COLO829 (cell line): ENCODE data around the gene LACRT.

Experiments used
- DNase-seq: peaks from one replicate; pipeline ENCODE4 v3.0.0; 2012; ENCODE audit warnings: low spot score

Gene LACRT

DNA sequence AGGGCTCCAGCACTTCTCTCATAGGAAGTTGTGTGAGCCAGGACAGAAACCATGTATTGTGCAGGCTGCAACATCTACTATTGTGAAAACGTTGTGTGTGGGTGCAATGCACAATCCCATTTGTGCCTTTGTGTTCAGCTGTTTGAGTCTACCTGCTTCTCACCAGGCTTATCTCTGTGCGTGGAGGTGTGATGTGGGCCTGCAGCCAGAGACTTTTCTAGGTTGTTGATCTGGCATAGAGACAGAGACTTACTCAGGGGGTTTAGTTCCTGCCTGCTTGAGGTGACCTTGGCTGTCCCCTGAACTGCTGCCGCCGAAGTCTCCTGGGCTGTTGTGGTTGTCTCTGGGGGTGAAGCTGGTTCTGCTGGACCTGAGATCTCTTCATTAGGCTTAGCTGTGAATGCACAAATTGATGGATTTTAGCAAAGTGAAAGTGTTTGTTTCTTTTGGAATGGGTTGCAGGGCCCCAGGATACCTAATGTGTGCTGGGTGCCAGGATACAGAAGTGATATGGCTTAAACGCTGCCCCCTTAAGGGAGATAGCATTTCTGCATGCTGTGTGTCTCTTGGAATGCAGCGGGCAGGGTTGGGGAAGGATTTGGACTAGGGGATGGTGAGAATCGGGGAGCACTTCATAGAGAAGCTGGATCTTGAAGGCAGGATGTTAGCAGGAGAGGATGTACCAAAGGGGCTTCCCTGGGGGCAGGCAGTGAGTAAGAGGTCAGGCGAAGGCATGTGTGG, 2.5 kb downstream of the LACRT start:
- DNase-seq: no peak

GRCh38 chr12:54631551-54631950, 3.1 kb downstream of the LACRT start:
- no peak for DNase-seq

GRCh38 chr12:54629925-54630324, 4.8 kb downstream of the LACRT start:
- no peak for DNase-seq

DNA sequence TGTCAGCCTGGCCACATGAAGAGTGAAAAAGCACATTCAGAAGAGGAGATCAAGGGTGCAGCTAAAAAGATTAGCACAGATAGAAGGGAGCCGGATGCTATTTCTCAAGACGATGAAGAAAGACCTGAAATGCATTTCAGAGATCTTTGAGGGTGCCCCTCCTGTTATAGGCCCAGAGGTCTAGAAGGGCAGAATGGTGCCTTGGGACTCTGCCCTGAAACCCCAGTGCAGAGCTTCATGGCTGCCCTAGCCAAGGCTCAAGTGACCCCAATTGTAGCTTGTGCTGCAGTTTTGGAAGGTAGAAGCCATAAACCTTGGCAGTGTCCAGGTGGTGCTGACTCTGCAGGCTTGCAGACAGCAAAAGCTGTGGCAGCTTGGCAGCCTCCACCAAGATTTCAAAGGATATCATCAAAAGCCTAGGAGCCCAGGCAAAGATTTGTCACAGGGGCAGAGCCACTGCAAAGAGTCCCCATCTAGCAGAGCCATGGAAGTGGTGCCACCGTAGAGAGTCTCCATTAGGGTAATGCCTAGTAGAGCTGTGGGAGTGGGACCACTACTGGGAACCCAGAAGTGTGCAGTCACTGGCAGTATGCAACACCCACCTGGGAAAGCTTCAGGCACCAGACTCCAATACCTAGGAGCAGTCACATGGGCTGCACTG, 6.4 kb downstream of the LACRT start:
- no peak for DNase-seq

DNA sequence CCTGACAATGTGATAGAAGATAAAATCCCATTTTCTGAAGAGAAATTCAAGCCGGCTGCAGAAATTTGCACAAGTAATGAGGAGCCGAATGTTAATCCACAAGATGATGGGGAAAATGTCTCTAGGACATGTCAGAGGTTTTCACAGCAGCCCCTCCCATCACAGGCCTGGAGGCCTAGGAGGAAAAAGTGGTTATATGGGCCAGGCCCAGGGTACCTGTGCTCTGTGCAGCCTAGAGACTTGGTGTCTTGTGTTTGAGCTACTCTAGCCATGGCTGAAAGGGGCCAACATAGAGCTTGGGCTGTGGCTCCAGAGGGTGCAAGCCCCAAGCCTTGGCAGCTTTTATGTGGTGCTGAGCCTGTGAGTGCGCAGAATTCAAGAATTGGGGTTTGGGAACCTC, 7.4 kb downstream of the LACRT start:
- no peak for DNase-seq

DNA sequence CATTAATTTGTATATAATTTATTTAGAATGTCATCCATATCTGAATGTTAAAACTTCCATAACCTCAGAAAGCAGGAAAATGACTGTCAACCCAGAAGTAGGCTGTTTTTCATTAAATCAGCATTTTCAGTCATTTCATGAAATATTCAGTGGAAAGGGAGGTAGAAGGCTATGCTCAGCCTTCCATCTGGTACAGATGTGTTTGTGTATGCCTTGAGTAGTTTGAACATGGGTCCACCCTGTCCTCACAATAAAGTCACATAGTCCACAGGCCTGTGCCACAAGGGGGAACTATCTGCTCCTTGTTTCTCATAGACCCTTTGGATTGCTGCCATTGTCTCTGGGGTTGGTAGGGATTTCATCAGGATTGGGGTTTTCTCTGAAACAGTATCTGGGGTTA, 9.1 kb downstream of the LACRT start:
- no peak for DNase-seq

DNA sequence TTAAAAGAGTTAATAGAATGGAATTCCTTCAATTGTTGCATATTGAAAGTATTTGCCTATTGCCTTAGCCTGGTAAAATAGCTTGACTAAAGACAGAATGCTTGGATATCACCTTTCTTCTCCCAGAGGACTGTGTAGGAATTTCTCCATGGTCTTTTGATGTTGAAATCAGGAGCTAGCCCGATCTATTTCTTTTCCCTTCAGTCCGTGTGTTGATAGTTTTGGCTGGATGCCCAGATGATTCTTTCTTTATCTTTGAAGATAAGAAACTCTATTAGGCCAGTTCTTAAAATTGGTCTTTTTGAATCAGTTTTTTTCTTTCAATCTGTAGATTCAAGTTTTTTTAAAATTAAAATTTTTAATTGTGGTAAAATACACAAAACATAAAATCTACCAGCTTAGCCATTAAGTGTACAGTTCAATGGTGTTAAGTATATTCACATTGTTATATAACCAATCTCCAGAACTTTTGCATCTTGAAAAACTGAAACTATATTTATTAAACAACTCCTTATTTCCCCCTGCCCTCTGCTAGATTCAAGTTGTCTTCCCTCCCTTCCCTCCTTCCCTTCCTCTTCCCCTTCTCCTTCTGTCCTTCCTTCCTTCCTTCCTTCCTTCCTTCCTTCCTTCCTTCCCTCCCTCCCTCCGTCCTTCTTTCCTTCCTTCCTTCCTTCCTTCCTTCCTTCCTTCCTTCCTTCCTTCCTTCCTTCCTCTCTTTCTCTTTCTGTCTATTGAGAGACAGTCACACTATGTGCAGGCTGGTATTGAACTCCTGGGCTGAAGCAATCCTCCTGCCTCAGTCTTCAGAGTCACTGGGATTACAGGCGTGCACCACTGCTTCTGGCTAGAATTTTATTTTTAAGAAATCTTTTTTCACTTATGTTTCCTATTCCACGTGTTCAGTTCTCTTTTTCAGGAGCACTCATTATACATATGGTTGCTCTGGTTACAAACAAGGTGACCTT, 10.1 kb downstream of the LACRT start:
- no peak for DNase-seq

- DNase-seq: no peak
Measured at GRCh38 chr12:54622463-54623183, 12.1 kb downstream of the LACRT start.

- DNase-seq: no peak
Measured at GRCh38 chr12:54616933-54617680, 17.6 kb downstream of the LACRT start.

- no peak for DNase-seq
Measured at GRCh38 chr12:54612225-54612750, 22.4 kb downstream of the LACRT start.

DNA sequence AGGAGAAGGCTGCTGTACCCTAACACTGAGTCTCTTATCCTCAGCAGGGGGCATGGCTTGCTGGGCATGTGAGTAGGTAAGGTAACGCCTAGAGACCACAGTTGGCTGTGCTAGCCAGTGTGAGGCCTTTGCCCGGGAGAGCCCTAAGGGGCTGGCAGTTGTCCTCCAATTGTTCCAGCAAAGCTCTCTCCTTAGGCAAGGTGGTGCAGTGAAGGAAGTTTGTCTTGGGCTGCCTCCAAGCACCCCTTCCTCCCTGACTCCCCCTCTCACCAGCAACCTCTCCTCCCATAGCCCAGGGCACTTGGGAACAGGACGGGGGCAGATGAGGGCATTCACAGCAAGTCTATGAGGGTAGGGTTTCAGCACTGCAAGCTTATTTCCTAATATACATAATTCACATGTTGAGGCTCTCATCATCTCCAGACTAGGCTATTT, 23.0 kb downstream of the LACRT start:
- no peak for DNase-seq

DNA sequence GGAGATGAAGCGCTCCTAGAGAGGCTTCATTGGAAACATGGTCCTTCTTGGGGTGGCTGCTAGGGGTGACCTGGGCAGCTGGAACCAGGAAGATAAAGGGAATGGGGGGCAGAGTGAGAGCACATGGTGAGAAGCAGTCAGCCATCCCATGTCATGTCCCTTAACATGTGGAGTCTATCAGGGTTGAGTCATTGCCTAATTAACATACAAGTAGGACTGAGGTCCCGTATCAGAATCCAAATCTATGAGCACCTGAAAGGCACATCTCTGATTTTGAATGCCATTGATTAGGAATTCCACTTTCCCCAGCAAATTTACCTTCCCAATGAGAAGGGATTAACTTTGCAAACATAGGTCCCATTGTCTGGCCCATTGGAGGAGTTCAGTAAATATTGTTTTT, 25.9 kb downstream of the LACRT start:
- DNase-seq: no peak

DNA sequence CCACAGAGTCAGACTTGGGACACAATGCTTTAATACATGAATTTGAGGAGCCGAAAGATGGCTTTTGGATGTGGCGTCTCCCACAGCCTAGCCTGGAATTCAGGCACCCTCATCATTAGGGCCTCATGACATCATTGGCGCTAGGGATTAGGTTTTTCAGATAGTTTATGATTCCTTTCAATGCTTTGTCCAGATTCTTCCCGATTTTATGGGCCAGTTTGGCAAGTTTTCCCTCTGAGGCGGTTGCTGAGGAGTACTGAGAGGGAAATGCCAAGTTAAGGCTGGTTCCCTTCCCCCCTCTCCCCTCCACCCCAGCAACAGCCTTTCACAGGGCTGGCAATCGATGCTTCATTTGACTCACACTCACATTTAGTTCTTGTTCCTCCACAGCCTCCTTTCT, 26.5 kb downstream of the LACRT start:
- no peak for DNase-seq

DNA sequence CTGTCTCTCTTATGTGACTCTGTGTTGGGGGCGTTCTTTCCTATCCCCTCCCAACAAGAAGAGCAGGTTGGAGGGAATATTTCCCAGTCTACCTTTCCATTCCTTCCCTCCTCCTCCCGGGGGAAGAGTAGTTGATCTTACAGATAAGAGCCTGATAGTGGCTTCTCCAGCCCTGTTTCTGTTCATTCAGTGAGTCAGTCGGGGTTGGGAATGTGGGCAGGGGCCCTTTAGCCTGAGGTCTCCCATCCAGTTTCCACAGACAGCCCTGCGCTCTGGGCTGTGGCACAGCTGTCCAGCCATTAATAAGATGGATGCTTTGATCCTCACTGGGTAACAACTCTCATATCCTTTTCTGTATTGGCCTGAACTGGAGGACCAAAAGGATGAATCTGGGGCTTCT, 28.1 kb downstream of the LACRT start:
- DNase-seq: no peak

GRCh38 chr12:54605138-54605970, 29.3 kb downstream of the LACRT start:
- DNase-seq: no peak

DNA sequence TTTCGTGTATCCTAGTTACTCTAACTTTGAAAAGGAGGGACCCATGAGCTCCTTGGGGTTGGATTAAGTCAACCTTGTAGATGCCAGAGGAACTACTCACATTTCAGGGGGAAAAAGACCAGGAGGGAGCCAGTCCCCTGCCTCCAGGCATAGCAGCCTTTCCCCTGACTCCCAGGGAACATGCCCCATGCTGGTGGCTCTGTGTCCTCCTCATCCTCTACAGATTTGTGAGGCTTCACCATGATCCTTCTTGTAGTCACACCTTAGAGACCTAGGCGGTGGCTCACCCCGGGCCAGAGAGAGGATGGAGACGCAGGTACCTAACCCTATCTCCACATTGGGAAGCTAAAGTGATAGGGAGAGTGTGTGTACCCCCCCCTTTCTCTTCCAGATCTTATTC, 30.3 kb downstream of the LACRT start:
- no peak for DNase-seq

DNA sequence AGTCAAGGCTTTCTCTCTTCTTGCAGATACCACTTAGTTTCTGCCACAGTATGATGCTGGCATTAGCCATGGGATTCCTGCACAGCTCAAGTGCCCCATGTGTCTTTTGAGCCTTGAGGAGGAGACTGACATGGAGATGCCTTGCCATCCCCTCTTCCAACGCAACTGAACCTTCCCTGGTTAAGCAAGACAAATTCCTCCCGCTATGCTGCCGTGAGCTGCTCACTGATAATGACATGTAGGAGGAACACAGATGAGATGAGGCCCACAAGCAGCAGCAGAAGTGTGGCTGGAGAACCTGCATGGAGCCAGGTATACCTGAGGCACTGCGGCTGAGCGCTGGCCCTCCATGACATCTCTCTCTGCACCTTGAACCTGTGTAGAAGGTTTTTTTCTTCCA, 30.8 kb downstream of the LACRT start:
- DNase-seq: no peak

DNA sequence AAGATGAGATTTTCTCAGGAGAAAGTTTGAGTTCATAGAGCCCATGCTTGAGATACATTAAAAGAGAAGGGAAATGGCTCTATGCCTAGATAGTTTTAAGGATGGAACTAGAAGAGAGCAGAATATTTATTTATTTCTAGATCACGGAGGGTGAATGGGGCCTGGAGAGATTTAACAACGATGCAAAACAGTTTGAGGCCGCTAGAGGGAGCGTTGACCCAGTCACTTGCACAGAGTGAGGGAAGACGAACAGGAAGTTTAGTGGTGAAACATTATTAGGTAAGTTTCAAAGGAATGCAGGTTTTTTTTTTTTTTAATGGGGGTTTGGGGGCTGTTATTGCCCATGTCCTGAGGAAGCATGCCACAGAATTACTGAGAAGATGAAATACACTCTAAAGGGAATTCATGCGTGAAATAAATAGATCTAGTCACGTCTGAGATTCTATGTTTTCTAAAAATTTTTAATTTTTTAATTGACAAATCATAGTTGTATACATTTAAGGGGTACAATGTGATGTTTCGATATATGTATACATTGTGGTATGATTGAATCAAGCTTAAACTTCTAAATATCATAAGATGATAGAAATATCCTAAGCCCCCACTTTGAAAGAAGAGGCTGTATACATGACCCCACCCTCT, 31.4 kb downstream of the LACRT start:
- DNase-seq: peak; percentile 84

DNA sequence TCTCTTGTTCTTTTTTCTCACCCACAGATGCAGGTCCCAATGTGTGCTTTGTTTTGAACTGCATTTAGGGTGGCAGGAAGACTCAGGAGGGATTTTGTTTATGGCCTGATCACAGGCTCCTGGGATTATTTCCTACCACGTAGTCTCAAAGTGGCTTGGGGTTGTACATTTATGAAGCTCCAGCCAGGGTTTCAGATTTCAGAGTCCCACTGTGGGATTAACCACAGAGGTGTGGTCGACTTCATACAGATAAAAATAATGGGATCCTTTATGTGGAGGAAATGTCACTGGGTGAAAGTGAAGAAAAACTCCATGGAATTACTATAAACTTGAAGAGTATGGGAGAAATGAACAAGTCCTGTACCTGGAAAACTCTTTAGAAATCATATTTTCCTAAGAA, 32.0 kb downstream of the LACRT start:
- DNase-seq: no peak

- no peak for DNase-seq
Measured at GRCh38 chr12:54601841-54602240, 32.9 kb downstream of the LACRT start.
